BLaER1 treated with 17β-estradiol and CSF1 and Interleukin-3, amounts not matched to agents 10 nM and 100 nM (cell line): ENCODE data around the gene PSMC6.
A peak's percentile ranks its signal among the peaks of the same experiment; 100 is the strongest.
"Not testable (repeated sequence)": the region's sequence is repeated elsewhere in the genome, so short reads cannot be mapped to it uniquely, and the experiment has no call there.

Source experiments
- H3K27ac ChIP-seq, 11 experiments: shearing (Covaris generic); formaldehyde crosslinking; 2 replicates each; pipeline ENCODE4 v1.8.1; 2022
- H3K27me3 ChIP-seq, 11 experiments: shearing (Covaris generic); formaldehyde crosslinking; 2 replicates each; pipeline ENCODE4 v1.8.1; 2022
- H3K36me3 ChIP-seq, 11 experiments: shearing (Covaris generic); formaldehyde crosslinking; 2 replicates each; pipeline ENCODE4 v1.8.1; 2022
- H3K4me1 ChIP-seq, 10 experiments: shearing (Covaris generic); formaldehyde crosslinking; 2 replicates each; pipeline ENCODE4 v1.8.1; 2022
- H3K4me2 ChIP-seq, 11 experiments: shearing (Covaris generic); formaldehyde crosslinking; 2 replicates each; pipeline ENCODE4 v1.8.1; 2022
- H3K4me3 ChIP-seq, 10 experiments: shearing (Covaris generic); formaldehyde crosslinking; 2 replicates each; pipeline ENCODE4 v1.8.1; 2022
- H3K9ac ChIP-seq, 11 experiments: shearing (Covaris generic); formaldehyde crosslinking; 2 replicates each; pipeline ENCODE4 v1.8.1; 2022
- H3K9me3 ChIP-seq, 11 experiments: shearing (Covaris generic); formaldehyde crosslinking; replicated peaks in 1 of 11; 2 replicates each; pipeline ENCODE4 v1.8.1; 2022
- H4K20me1 ChIP-seq, 11 experiments: shearing (Covaris generic); formaldehyde crosslinking; 2 replicates each; pipeline ENCODE4 v1.8.1; 2022
- Cebpa-rat ChIP-seq, 11 experiments: shearing (Covaris generic); IDR thresholded peaks; 2 replicates each; pipeline ENCODE4 v1.8.1; 2022

The PSMC6 gene

DNA sequence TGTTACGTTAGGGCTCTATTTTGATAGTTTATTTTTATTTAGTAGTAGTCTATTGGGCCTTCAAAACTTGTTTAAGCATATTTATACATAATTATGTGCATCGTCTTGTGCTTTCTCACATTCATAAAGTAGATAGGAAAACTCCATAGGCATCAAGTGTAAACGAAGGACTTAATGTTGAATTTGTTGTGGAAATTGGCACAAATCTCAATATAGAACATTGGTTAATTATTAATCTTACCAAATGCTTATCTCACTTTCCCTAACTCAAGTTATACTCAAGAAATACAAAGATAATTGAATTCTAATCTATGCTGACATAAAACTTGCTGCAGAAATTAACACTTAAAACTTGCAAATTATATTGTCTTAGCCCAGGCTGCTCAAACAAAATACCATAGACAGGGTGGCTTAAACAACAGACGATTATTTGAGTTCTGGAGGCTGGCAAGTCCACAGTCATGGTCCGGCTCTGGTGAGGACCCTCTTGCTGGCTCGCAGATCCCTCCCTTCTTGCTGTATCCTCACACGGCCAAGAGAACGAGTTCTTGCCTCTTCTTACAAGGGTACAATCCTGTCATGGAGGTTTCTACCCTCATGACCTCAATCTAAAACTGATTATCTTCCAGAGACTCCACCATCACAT, 41.8 kb downstream of the PSMC6 start:
- Histone ChIP-seq H3K36me3 (peaks cover 44 to 76% (median 66%) of the 10 kb centered on the region in 11 experiments), H4K20me1 (no peaks in the 10 kb centered on the region; a peak in 1 of 22 replicates), H3K9me3 (no peaks in the 10 kb centered on the region), H3K4me3 (no peak overlapping the region), H3K27ac (no peak overlapping the region), H3K9ac (no peak overlapping the region), H3K4me2 (no peak overlapping the region), H3K27me3 (no peaks in the 10 kb centered on the region), H3K4me1 (peaks cover 0 to 3% (median 0%) of the 10 kb centered on the region in 10 experiments; a peak in 4 of 20 replicates)
- no peak for TF ChIP-seq Cebpa-rat (IDR thresholded peaks at IDR 0.05)

DNA sequence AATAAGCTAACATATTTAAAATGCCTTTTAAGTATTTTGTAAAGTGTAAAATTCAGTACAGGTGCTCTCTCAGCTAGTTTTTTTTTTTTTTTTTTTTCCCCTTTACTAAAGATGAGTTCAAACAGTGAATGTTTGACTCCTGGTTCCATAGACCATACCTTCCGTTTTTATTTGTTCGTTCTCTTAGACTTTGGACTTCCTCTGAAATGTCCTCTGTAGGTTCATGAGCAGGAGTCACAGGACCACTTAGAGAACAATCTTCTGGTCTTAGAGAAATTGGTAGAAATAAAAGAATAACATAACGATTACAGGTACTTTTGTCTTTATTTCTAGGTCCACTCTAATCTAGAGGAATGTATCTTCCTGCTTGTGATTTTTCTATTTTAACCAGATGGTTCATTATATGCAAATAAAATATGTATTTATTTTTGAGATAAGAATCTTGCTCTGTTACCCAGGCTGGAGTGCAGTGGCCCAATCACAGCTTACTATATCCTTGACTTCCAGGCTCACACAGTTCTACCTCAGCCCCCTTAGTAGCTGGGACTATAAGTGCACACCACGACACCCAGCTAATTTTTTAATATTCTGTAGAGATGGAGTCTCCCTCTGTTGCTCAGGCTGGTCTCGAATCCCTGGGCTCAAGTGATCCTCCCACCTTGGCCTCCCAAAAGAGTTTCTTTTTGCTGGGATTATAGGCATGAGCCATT, 48.8 kb downstream of the PSMC6 start:
- Histone ChIP-seq H3K27me3 (no peaks in the 10 kb centered on the region), H3K27ac (no peak overlapping the region), H3K36me3 (peaks cover 22 to 74% (median 50%) of the 10 kb centered on the region in 11 experiments), H3K4me3 (no peak overlapping the region), H3K4me2 (no peak overlapping the region), H4K20me1 (no peaks in the 10 kb centered on the region), H3K4me1 (no peaks in the 10 kb centered on the region), H3K9ac (no peak overlapping the region), H3K9me3 (no peaks in the 10 kb centered on the region)
- TF ChIP-seq Cebpa-rat (IDR thresholded peaks at IDR 0.05) = no peak

DNA sequence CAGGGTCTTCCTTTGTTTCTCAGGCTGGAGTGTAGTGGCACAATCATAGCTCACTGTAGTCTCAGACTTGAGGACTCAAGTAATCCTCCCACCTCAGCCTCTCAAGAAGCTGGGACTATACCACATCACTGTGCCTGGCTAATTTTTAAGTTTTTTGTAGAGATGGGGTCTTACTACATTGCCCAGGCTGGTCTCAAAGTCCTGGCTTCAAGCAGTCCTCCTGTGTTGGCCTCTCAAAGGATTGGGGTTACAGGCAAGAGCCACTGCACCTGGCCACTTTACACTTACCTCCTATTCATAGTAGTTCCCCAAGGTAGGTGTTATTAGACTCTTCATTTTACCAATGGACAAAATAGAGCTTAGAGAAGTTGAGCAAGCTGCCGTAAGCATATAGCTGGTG, 52.1 kb downstream of the PSMC6 start:
- Histone ChIP-seq H3K9me3 (no peaks in the 10 kb centered on the region), H3K4me2 (no peak overlapping the region), H4K20me1 (no peaks in the 10 kb centered on the region), H3K36me3 (peaks cover 24 to 88% (median 58%) of the 10 kb centered on the region in 11 experiments), H3K4me1 (no peaks in the 10 kb centered on the region), H3K9ac (no peak overlapping the region), H3K4me3 (no peak overlapping the region), H3K27ac (no peak overlapping the region), H3K27me3 (no peaks in the 10 kb centered on the region)
- TF ChIP-seq Cebpa-rat (IDR thresholded peaks at IDR 0.05) = no peak

DNA sequence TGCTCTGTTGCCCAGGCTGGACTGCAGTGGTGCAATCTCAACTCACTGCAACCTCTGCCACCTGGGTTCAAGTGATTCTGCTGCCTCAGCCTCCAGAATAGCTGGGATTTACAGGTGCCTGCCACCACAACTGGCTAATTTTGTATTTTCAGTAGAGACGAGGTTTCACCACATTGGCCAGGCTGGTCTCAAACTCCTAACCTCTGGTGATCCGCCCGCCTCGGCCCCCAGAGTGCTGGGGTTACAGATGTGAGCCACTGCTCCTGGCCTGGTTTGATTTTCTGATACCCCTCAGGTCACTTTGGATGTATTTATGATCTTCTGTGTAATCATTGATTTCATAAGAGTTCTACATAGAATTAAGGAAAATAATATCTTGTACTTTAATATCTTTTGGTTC, 55.9 kb downstream of the PSMC6 start:
- H3K4me1 ChIP-seq, H3K4me3 ChIP-seq, H3K27me3 ChIP-seq, H4K20me1 ChIP-seq, H3K9me3 ChIP-seq, H3K4me2 ChIP-seq, H3K9ac ChIP-seq, H3K27ac ChIP-seq: not testable (repeated sequence)
- peaks cover 55 to 99% (median 82%) of the 10 kb centered on the region in 11 experiments for H3K36me3 ChIP-seq

DNA sequence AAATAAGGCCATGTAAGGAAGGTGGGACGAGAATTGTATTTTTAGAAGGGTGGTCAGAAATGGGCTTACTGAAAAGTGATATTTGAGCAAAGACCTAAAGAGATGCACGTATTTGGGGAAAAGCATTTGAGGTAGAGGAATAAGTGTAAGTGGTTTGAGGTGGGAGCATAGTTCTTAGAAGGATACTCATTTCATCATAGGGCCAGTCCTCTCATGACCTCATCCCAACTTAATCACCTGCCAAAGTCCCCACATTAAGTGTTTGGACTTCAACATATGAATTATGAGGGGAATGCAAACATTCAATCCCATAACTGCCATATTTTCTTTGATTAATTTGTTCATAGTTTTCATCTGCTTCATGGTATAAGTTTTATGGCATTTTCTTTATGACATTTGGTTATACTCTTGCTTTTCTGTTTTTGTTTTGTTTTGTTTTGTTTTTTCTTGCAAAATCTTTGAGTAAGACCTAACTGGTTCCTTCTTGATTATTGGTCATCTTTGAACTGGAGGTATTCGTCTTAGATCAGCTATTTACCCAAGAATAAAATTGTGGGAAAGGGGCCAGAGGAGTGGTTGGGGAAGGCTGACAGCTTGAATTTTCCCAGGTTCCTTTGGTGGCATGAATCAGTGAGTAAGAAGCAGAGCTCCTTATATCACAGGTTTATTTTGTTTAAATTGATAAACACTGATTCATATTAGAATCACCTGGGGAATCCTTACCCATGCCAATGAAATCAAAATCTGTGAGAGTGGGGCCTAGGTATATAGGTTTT, 60.2 kb downstream of the PSMC6 start:
- Histone ChIP-seq H3K27ac (no peak overlapping the region), H3K4me2 (no peak overlapping the region), H3K9ac (no peak overlapping the region), H4K20me1 (no peaks in the 10 kb centered on the region; a peak in 1 of 22 replicates), H3K36me3 (peaks cover 67 to 99% (median 77%) of the 10 kb centered on the region in 11 experiments), H3K4me1 (peaks cover 0 to 16% (median 10%) of the 10 kb centered on the region in 10 experiments; a peak in 10 of 20 replicates), H3K27me3 (no peaks in the 10 kb centered on the region), H3K4me3 (no peak overlapping the region), H3K9me3 (no peaks in the 10 kb centered on the region)
- no peak for TF ChIP-seq Cebpa-rat (IDR thresholded peaks at IDR 0.05)

DNA sequence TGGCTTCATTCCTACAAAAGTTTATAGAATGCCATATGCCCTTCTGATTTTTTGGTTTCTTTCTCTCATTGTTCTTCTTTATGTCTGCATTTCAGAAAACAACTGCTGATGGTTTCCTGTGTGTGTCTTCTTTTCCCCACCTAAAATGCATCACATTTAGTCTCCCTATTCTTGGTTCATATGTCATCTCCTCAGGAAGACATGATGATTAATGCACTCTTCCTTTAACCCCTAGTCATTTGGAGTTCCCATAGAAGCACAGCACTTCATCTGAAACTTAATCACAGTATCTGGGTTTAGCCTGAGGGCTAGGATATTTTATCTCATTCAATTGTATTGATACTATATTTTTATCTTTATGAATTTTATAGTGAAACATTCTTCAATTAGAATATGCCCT, 62.9 kb downstream of the PSMC6 start:
- H3K27me3 ChIP-seq = no peaks in the 10 kb centered on the region
- H3K27ac ChIP-seq = no peak overlapping the region
- H3K36me3 ChIP-seq = peaks cover 68 to 100% (median 83%) of the 10 kb centered on the region in 11 experiments
- H3K4me2 ChIP-seq = peak overlapping the region in 4 of 11 experiments; percentile 5 to 27 (median 22); a peak in 6 of 22 replicates
- H3K4me1 ChIP-seq = peaks cover 0 to 16% (median 10%) of the 10 kb centered on the region in 10 experiments; a peak in 10 of 20 replicates
- no peaks in the 10 kb centered on the region; a peak in 1 of 22 replicates for H4K20me1 ChIP-seq
- no peak for TF ChIP-seq Cebpa-rat (IDR thresholded peaks at IDR 0.05)
- no peak overlapping the region for H3K4me3 ChIP-seq
- H3K9ac ChIP-seq = no peak overlapping the region
- H3K9me3 ChIP-seq = no peaks in the 10 kb centered on the region

DNA sequence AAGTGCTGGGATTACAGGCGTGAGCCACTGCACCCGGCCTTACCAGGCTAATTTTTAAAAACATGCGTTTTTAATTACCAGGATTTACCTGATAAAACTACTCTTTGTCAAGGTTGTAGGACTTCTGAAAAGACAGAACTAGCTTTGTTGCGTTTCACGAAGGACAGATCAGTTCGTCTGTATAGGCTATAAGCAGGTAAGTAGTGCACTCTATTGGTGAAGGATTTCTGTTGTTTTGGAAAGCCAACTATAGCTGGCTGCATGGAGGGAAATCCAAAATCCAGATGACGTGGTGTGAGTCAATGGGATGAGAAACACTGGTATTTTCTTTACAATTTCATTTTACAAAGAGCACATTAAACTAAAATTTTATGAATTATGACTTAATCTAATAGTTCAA, 69.8 kb downstream of the PSMC6 start:
- Histone ChIP-seq H3K4me1 (no peaks in the 10 kb centered on the region), H4K20me1 (peaks cover 0 to 6% (median 0%) of the 10 kb centered on the region in 11 experiments; a peak in 2 of 22 replicates), H3K27ac (no peak overlapping the region), H3K27me3 (no peaks in the 10 kb centered on the region), H3K36me3 (peaks cover 56 to 98% (median 86%) of the 10 kb centered on the region in 11 experiments), H3K4me2 (no peak overlapping the region), H3K9ac (no peak overlapping the region), H3K9me3 (no peaks in the 10 kb centered on the region), H3K4me3 (no peak overlapping the region)
- no peak for TF ChIP-seq Cebpa-rat (IDR thresholded peaks at IDR 0.05)
